Activated CD4-positive, alpha-beta T cell treated with anti-CD3 and anti-CD28 coated beads for 36 hours (primary cell): ENCODE data around the gene SFXN2. TPM values are rescaled to one million over a fixed set of nuclear protein-coding genes. Genes with fewer than 3 reads are reported as not detected.

Experiments used
- ATAC-seq: fragments of 200-7000 bp; cut with Tn5 transposase; one replicate; pipeline ENCODE4 v1.10.0; 2021; ENCODE audit warnings: mild to moderate bottlenecking, moderate library complexity
- CTCF ChIA-PET: fragments of 350-600 bp; sonication (Branson Sonifier 250); formaldehyde crosslinking; loops from one replicate; lab custom pipeline; 2021; ENCODE audit warnings: antibody characterized with exemption; lab: Charles Lee
- POLR2A ChIA-PET: fragments of 350-600 bp; sonication (Branson Sonifier 250); formaldehyde crosslinking; loops from one replicate; lab custom pipeline; 2021; ENCODE audit warnings: antibody characterized with exemption, inconsistent platforms; lab: Charles Lee
- DNase-seq: peaks from one replicate; pipeline ENCODE4 v3.0.0-alpha.2; 2020
- H3K27ac Mint-ChIP-seq: one replicate; pipeline ENCODE4 v1.8.0; 2021; ENCODE audit warnings: mixed read lengths
- H3K27me3 Mint-ChIP-seq: one replicate; pipeline ENCODE4 v1.8.0; 2021; ENCODE audit warnings: mixed read lengths
- H3K36me3 Mint-ChIP-seq: one replicate; pipeline ENCODE4 v1.8.0; 2021; ENCODE audit warnings: low read depth, mixed read lengths
- H3K4me1 Mint-ChIP-seq: one replicate; pipeline ENCODE4 v1.8.0; 2021; ENCODE audit warnings: mixed read lengths
- H3K4me3 Mint-ChIP-seq: one replicate; pipeline ENCODE4 v1.8.0; 2021; ENCODE audit warnings: mild to moderate bottlenecking, moderate library complexity, mixed read lengths
- H3K9me3 Mint-ChIP-seq: one replicate; pipeline ENCODE4 v1.8.0; 2021; ENCODE audit warnings: low read depth, mixed read lengths
- intact Hi-C, 2 experiments: fragments of 100-400 bp; cut with DNase I in 1 of 2; cut with micrococcal nuclease in 1 of 2; formaldehyde crosslinking; loops; one replicate each; pipeline versions ENCODE4 v1.14.2 to v1.15.1; 2022 to 2024; cut with DNase I, micrococcal nuclease
- total RNA-seq, 2 experiments: library from RNA; stranded (reverse); gene quantifications; one replicate each; pipeline ENCODE4 v1.2.3, GENCODE V29; 2021

SFXN2 gene
- total RNA-seq, 2 experiments from 2014 or later, result 18.2 to 20.7 TPM

GRCh38 chr10:102785818-102786217 is 71.4 kb downstream of the SFXN2 start:
- POLR2A ChIA-PET, result interaction anchor here (0.6 to 1.2 kb wide), 2 partner anchors 13 to 295 kb away, joined by 3 to 10 read pairs; no protein-coding TSS in a partner anchor
- Mint-ChIP-seq H3K27me3 (no peaks in the 10 kb centered on the region), H3K4me1 (peaks cover 21% of the 10 kb centered on the region), H3K4me3 (no peak overlapping the region), H3K36me3 (peaks cover 11% of the 10 kb centered on the region), H3K27ac (no peak overlapping the region), H3K9me3 (peaks cover 3% of the 10 kb centered on the region)
- intact Hi-C loops, result no loop called here
- no peak for DNase-seq
- ATAC-seq, result no peak
- CTCF ChIA-PET, result interaction anchor here (0.8 to 1.4 kb wide), 2 partner anchors 19 to 42 kb away, joined by 3 read pairs; partner anchors contain the start of gene WBP1L

GRCh38 chr10:102791754-102792395 is 77.4 kb downstream of the SFXN2 start:
- POLR2A ChIA-PET, result no interaction called here

More at GRCh38 chr10:102791754-102792395, 77.4 kb downstream of the SFXN2 start:
- H3K36me3 Mint-ChIP-seq, result peaks cover 13% of the 10 kb centered on the region
- no peaks in the 10 kb centered on the region for H3K27me3 Mint-ChIP-seq
- H3K9me3 Mint-ChIP-seq, result peaks cover 3% of the 10 kb centered on the region
- intact Hi-C loops, result no loop called here
- CTCF ChIA-PET, result interaction anchor here (0.6 to 0.7 kb wide), 2 partner anchors 37 to 39 kb away, joined by 3 to 4 read pairs; no protein-coding TSS in a partner anchor
- DNase-seq (no peak), ATAC-seq (no peak)
- no peak overlapping the region for H3K4me3 Mint-ChIP-seq
- H3K4me1 Mint-ChIP-seq, result peaks cover 34% of the 10 kb centered on the region
- no peak overlapping the region for H3K27ac Mint-ChIP-seq

Other genes with a start within 250 kb of the SFXN2 start
- gene ACTR1A, start 211.9 kb upstream of the SFXN2 start, total RNA-seq, result 10 to 100 TPM; 51.1 to 53.3 TPM
- gene SUFU, start 210.7 kb upstream of the SFXN2 start, total RNA-seq, result 1 to 10 TPM; 8.4 to 9.5 TPM
- 10 to 100 TPM; 37.8 to 39.1 TPM for gene TRIM8, start 70.2 kb upstream of the SFXN2 start, total RNA-seq
- 1 to 10 TPM; 6.4 to 6.9 TPM for gene ARL3, start 239 bp upstream of the SFXN2 start, total RNA-seq
- gene WBP1L, start 29.3 kb downstream of the SFXN2 start, total RNA-seq, result 10 to 100 TPM; 14.9 to 16.4 TPM
- gene CYP17A1, start 122.8 kb downstream of the SFXN2 start, total RNA-seq, result not detected
- 1 to 10 TPM; 4.5 to 5.1 TPM for gene BORCS7, start 139.6 kb downstream of the SFXN2 start, total RNA-seq
- gene AS3MT, start 154.8 kb downstream of the SFXN2 start, total RNA-seq, result 1 to 10 TPM; 1.1 to 1.5 TPM
- gene CNNM2, start 203.7 kb downstream of the SFXN2 start, total RNA-seq, result 1 to 10 TPM; 4.2 to 4.5 TPM